ENCODE measurements around the gene MAP3K7.

MAP3K7 gene

DNA sequence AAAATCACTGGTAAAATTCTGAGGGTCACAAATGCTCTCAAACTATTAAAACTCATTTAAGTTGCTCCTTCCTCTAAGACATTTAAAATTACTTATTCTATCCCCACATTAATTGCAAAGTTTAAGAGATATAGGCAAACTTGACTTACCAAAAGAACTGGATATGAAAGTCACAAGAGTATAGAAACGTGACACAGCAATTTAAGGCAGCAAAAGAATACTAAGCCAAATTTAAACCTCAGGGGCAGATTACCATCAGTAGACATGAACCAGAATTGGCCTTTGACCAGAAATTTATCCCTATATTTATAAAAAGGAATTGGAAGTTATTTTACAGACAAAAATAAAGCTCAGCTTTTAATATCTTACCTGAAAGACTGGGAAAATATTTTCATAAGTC lies 56.0 kb downstream of the MAP3K7 start:
- no peak for DNase-seq (ENCODE audit: low read depth in 3 of 3, low spot score in 1 of 3)

DNA sequence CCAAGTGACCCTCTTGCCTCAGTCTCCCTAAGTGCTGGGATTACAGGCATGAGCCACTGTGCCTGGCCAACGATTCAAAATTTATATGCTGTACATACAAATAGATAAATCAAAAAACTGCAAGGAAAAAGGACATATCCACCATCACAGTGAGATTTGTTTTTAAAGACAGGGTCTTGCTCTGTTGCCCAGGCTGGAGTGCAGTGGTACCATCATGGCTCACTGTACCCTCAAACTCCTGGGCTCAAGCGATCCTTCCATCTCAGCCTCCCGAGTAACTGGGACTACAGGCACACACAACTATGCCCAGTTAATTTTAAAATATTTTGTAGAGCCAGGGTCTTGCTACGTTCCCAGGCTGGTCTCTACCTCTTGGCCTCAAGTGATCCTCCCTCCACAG lies 61.5 kb downstream of the MAP3K7 start:
- DNase-seq (ENCODE audit: low read depth in 3 of 3, low spot score in 1 of 3): no peak

DNA sequence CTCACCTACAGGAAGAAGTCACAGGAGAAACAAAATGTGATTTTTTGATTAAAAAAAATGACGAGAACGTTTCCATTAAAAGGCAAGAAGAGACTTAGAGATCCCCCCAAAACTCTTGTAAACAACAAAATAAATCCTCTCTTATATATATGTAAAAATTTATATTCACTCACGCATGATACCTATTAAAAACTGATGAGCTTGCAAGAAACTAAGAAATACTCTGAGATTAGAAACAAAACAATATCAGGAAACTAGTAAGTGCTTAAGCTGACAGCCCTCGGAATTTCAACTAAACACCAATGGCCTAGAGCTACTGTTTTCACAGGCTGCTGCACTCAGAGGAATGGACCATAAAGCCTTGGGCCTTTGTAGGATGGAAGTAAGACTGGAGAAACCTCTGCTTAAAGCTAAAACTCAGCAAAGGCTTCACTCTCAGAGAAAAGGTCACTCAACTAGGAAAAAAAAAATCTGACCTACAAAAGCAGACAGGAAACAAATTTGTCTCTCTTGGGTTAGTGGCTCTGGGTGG lies 63.0 kb downstream of the MAP3K7 start:
- DNase-seq (ENCODE audit: low read depth in 3 of 3, low spot score in 1 of 3): no peak

DNA sequence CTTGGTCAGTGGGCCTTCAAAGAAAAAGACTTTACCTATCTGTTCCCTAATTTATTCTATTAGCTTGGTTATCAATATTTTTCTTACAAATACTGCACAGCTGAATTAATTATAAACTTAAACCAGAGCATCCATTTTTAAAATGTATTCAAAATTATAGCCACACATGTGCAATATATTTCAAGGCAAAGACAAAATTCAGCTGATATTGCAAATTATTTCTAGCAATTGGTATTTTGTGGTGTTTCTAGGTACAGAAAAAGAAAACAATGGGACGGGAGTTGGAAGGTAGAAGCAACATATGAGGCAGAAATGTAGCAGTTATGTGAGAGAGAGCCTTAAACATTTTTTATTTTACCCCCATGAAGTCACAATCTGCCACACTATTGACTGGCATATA lies 64.9 kb downstream of the MAP3K7 start:
- DNase-seq (ENCODE audit: low read depth in 3 of 3, low spot score in 1 of 3): no peak

DNA sequence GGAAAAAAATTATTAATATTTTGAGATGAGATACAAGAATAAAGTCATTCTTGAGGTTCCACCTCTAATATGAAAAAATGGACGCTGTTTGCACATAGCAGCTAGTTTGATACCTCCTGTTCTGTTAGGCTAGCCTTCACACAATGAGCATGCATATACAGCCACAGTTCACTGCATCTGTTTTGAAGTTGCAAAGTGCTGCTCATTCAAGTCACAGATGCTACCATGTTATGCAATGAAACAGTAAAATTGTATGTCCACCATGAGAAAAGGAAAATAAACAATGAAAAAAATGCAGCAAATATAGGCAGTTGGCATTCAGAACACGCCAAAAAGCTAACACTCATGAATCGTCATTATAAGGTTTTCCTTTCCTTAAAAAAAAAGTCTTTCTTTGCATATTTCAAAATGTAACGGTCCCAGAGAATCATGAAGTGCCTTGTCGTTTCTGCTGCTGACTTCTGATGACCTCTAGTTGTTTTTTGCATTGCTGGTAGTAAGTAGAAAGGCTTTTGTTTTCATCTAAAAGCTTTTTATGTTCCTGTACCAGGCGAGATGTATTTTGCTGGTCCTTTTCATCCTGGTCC lies 70.7 kb downstream of the MAP3K7 start:
- no peak for DNase-seq (ENCODE audit: low read depth in 3 of 3, low spot score in 1 of 3)

DNA sequence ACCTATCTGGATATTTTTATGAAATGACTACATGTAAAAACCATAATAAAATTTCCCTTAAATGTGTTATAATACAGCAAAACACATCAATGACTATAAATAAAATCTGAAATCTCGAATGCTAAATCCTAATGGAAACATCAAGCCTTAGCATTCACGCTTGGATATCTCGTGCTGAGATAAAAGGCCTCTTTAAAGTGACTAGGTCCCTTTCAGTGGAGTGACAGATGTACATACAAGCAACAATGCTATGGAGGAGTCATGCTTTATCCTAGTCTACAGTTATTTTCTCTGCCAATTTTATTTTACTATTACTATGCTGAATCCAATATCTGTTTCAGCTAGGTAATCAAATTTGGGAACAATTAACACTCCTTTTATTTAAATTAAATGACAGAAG lies 72.4 kb downstream of the MAP3K7 start:
- DNase-seq (ENCODE audit: low read depth in 3 of 3, low spot score in 1 of 3): no peak

DNA sequence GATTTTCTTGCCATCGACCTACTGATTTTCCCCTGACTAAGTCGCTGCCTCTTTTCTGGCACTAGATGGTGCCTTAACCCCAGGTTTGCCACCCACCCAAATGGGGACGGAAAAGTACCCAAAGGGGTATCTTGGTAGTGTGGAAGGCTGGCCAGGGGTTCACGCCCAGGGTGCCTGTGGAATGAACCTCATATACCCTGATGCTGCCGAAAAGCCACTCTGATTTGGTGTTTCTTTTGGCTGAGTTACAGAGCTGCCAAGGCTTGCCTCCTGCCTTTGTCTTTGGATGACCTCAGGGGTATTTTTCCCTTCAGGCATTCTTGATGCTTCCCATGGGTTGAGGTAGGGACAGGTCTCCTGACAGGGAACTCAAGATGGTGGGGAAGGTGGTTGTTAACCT lies 78.1 kb downstream of the MAP3K7 start:
- DNase-seq (ENCODE audit: low read depth in 3 of 3, low spot score in 1 of 3): no peak

DNA sequence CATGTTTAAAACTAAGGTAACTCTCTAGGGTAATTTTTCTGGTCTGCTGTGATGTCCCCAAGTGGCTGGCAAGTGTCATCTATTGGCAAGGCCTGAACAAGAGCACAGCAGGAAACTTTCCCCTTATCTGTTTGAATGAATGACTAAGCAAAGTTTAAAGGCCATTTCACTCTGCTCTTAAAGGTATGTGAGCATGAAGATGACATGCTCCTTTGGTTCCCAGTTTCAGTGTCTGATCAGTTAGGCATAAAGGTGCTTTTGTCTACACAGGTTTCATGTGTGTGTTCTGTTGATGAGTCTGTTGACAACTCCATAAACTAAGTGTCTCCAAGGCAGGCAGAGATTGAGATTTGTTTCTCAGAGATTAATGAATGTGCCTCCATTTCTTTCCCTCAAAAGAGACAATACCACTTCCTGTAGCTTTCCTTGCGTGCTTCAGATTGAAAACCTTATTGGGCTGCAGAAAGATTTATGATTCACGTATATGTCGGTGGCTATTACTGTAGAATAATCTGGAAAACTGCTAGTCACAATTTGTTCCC lies 83.9 kb downstream of the MAP3K7 start:
- DNase-seq (ENCODE audit: low read depth in 3 of 3, low spot score in 1 of 3): no peak

DNA sequence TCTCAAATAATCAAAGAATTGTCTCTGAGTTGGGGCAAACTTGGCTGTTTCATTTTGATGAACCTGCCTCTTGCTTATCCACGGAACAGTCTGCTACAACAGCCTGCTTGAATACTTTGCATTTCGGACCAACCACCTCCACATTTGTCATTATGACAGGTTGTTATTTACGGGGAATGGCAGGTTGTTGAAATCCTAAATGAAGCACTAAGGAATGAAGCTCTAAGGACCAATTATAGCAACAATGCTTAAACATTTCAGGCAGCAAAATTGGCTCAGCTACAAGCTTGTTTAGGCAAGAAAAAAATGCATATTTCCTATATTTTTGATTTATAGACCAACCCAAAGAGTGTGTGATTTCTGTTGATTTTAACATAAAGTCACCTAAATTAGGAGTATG lies 84.5 kb downstream of the MAP3K7 start:
- no peak for DNase-seq (ENCODE audit: low read depth in 3 of 3, low spot score in 1 of 3)

DNA sequence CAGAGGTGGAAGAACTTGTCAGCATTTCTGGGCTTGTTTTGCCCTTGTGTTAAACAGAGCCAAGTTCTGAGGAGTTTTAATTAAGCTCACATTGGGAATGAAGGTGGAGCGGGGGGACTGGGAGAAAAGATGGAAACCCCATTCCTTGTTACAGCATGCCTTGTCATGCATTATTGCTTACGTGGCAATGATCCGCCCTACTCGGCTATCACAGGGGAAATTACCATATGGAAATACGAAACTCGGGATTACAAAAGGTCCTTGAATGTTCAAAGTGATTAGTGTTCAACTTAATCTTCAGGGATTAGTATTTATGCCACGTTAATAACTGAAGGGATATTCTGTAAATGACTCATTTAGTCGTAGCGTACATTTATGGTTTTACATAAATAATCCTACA lies 86.4 kb downstream of the MAP3K7 start:
- no peak for DNase-seq (ENCODE audit: low read depth in 3 of 3, low spot score in 1 of 3)

DNA sequence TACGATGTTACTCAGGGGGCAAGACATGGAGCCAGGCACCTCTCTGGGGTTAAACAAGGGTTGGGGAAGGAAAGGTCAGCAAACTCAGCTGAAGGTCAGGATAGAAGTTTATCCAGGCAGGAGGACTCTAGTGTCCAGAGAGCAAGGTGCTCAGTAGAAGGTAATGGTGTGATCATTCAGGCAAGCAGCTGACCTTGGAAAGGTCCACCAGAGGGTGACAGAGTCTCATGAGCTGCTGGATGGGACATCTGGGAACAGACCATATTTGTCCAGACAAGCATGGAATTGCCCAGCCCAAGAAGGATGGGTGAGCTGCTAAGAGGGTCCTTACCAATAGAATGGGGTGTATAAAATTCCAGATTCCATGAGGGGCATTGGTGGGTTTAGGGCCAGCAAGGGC lies 89.5 kb downstream of the MAP3K7 start:
- DNase-seq (ENCODE audit: low read depth in 3 of 3, low spot score in 1 of 3): no peak

DNA sequence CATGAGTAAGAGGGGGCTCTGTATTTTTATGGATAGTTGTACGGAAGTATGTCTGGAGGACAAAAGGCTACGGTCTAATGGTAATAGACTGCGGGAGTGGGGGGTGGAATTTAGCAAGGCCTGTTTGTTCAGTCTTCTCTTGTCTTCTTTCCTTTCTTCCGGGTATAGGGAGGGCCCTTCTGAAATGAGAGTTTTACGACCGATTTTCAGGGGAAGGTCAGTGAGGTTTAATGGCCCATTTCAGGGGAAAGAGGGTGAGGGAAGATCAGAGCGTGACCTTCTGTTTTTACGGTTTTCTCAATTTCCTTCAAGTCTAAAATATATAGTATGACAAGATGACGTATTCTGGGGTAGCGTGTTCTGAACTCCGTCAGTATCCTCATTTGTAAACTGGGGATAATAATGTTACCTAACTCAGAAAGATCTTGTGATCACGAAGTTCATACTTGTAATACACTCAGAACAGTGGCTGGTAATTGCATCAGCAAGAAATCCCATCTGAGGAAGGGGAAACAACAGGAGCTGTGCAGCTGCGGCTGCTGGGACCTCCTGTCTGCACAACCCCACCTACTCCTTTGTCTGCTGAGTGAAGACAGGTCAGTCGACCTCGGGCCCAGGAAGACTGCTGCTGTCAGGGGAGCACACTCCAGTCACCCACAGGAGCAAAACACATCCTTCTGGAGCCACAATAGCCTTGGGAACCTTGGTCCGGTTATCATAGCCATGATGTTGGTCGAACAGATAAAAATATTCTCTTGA lies 90.4 kb downstream of the MAP3K7 start:
- no peak for DNase-seq (ENCODE audit: low read depth in 3 of 3, low spot score in 1 of 3)

DNA sequence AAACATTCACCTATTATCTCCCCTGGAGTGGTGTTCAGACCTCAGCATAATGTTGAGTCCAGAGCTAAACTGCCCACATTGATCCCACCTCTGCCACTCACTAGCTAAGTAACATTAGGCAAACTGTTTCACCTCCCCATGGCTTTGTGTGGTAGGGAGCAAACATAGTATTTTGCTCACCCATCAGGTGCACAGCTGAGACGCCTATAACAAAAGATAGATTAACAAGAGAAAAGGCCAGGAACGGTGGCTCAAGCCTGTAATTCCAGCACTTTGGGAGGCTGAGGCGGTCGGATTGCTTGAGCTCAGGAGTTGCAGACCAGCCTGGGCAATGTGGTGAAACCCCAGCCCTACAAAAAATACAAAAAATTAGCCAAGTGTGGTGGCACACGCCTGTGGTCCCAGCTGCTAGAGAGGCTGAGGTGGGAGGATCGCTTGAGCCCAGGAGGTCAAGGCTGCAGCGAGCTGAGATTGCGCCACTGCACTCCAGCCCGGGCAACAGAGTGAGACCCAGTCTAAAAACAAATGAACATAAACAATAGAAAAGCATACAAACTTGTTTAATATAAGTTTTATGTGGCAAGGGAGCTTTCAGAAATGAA lies 91.6 kb downstream of the MAP3K7 start:
- DNase-seq (ENCODE audit: low read depth in 3 of 3, low spot score in 1 of 3): no peak

DNA sequence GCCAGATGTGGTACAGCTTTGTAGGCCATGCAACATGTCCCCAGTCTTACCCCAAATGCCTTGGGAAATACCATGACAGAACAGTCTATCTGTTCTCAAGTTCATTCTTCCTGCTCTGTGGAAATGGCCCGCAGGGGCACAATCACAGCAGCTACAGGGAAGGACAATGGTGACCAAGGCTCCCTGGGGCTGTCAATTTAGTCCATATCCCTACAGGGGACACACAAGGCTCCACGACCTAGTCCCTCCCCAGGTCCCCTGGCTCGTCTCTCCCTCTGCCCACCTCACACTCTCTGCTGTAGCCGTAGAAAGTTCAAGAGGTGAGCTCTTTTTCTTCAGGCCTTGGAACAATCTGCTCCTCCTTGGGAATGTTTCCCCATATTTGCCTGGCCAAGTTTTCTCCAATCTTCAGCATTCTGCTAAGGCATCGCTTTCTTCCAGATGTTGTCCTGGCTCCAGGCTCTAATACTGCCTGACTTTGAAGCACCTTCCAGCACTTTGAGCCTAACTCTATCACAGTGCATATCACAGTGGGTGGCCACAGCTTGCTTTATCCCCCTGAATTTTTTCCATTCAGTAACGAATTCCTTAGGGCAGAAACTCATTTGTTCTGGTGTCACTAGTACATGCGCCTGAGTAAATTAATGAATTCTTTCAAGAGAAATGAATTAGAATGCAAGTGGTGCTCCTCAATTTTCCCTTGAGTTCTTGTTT lies 92.6 kb downstream of the MAP3K7 start:
- DNase-seq (ENCODE audit: low read depth in 3 of 3, low spot score in 1 of 3): no peak

DNA sequence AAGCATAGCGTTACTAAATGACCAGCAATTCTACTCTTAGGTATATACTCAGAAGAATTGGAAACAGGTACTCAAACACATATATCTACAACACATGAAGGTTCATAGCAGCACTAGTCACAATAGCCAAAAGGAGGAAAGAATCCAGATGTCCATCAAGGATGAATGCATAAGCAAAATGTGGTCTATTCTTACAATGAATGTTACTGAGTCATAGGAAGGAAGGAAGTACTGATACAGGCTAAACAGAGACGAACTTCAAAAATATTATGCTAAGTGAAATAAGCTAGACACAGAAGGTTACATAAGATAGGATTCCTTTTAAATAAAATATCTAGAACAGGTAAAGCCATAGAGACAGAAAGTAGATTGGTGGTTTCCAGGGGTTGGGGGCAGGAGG lies 93.5 kb downstream of the MAP3K7 start:
- no peak for DNase-seq (ENCODE audit: low read depth in 3 of 3, low spot score in 1 of 3)

DNA sequence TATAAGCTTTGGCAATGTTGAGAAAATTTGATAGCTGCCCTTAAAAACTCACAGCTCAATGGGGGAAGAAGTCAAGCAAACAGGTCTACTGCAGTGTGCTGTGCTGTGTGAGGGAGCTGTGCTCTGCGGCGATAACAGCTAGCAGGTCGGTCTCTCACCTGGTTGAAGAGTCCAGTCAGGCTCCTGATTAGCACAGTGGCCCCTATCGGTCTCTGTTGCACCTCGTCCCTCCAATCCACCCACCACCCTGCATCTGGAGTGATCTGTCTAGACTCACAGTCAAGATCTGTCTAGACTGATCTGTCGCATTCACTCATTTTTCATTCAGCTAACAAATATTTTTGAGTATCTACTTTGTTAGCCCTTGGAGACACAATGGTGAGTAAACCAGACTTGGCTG lies 94.1 kb downstream of the MAP3K7 start:
- no peak for DNase-seq (ENCODE audit: low read depth in 3 of 3, low spot score in 1 of 3)

DNA sequence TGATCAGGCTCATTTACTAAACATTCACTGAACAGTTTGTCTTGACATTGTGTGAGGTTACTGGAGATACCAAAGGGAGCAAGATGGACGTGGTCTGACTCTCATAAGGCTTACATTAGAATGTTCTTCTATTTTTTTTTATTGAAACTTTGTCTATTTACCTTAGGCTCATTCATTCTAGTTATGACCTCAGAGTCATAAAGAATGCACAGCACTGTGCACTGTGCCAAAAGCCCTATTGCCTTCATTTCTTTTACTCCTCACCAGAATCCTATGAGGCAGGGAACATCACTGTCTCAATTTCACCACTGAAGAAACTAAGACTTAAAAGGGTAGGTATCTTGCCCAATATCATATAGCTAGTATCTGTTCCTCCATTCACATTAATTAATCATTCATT lies 94.5 kb downstream of the MAP3K7 start:
- no peak for DNase-seq (ENCODE audit: low read depth in 3 of 3, low spot score in 1 of 3)

DNA sequence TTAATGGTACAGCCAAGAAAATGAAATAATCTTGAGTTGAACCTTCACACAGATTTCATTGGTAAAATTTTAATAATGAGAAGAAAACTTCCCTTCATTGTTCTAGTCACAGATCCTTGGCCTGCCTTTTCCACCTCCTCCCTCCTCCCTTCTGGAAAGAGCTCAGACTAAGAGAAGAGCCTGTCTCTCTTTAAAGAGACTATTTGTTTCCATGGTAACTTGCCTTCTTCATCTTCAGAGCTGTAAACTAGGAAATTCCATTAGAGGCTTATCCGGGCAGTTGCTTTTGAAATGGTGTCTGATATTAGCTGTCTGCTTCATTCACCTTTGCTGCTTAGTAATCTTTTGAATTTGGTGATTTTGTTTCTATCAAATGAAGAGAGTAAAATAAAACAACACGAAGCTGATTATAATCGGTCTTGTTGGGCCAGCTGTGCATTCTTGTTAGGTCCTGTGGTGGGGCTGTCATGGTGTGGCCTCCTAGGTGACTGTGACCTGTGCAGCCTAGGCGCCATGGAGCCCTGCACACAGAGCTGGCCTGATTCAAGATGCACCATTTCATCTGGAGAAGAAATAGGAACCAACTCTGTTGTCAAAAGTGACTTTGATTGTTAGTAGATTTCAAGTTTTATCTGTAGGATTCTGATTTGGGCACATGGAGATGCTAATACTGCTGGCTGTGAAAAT lies 96.7 kb downstream of the MAP3K7 start:
- DNase-seq (ENCODE audit: low read depth in 3 of 3, low spot score in 1 of 3): no peak

DNA sequence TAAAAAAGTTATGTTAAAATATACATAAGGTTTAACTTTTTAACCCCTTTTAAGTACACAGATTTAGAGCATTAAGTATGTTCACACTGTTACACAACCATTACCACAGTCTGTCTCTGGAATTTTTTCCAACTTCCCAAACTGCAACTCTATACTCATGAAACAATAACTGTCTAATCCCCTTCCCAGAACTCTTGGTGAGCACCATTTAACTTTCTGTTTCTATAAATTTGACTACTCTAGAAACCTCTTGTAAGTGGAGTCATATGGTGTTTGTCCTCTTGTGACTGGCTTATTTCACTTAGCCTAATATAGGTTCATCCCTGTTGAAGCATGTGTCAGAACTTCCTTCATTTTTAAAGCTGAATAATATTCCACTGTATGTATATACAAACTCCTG lies 98.1 kb downstream of the MAP3K7 start:
- no peak for DNase-seq (ENCODE audit: low read depth in 3 of 3, low spot score in 1 of 3)

DNA sequence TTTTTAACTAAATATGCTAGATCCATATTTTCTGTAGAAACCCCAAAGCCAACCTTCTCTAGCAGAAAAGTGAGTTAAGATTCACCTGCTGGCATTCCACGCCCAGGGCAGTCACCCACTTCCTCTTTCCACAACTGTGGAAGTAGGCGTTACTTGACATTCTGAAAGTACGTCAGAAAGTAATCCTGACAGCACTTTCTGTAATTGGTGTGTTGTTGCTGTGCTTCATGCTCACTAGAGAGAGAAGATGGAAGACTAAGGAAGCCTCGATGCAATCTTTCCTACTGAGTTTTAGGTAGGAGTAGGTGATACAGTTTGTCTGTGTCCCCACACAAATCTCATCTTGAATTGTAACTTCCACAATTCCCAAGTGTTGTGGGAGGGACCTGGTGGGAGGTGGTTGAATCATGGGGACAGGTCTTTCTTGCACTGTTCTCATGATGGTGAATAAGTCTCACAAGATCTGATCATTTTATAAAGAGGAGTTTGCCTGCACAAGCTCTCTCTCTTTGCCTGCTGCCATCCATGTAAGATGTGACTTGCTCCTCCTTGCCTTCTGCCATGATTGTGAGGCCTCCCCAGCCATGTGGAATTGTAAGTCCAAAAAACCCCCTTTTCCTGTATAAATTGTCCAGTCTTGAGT lies 101.1 kb downstream of the MAP3K7 start:
- DNase-seq (ENCODE audit: low read depth in 3 of 3, low spot score in 1 of 3): no peak

DNA sequence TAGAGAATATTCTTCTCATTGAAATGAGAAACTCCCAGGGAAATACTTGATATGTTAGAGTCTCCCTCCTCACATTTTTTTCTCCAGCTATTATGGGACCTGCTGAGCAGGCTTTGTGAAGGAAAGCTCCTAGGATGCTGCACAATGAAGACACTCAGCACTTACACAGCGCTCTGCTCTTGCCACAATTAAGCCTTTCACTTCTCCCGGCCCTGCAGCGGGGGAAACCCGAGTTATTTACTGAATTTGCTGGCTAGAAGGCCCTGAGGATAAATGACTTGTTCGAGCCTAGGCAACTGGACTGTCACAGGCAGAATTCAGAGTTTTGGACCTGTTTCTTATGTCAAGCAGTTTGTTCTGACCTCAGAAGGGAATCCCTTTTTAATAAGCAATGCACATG lies 102.0 kb downstream of the MAP3K7 start:
- no peak for DNase-seq (ENCODE audit: low read depth in 3 of 3, low spot score in 1 of 3)

Measured in stimulated activated CD4-positive, alpha-beta T cell treated with anti-CD3 and anti-CD28 coated beads, TNF-alpha, amount 100 ng/mL, for 1 hour (primary cell).